ENCODE data around the gene TRMT1L.

TRMT1L gene

GRCh38 chr1:185170291-185170848 is 13.6 kb upstream of the TRMT1L start:
- no peaks in the 10 kb centered on the region for H3K27me3 ChIP-seq (ENCODE audit: insufficient read depth, low read length)
- no peaks in the 10 kb centered on the region for H3K9me3 ChIP-seq (ENCODE audit: insufficient read depth, low read depth, low read length)
- H3K4ac ChIP-seq (ENCODE audit: low read depth, low read length), result no peak overlapping the region
- no peak overlapping the region for H3K27ac ChIP-seq (ENCODE audit: low read depth, low read length)
- H3K36me3 ChIP-seq (ENCODE audit: control insufficient read depth in 1 of 2, insufficient read depth in 2 of 2, low read length in 2 of 2), result peaks cover 5 to 7% of the 10 kb centered on the region in 2 experiments
- H4K91ac ChIP-seq (ENCODE audit: low read depth, low read length), result no peak overlapping the region
- no peaks in the 10 kb centered on the region for H3K79me2 ChIP-seq (ENCODE audit: control insufficient read depth, insufficient read depth, low read length, poor library complexity)
- WGBS (ENCODE audit: extremely low coverage, insufficient coverage, insufficient read length), result no CpG with 5 or more reads among the region's 5 CpGs
- H3K4me2 ChIP-seq (ENCODE audit: low read length), result peak overlapping the region; percentile 59
- peak overlapping the region; percentile 91 for H2BK12ac ChIP-seq (ENCODE audit: low read length)
- H2BK5ac ChIP-seq (ENCODE audit: low read depth, low read length, poor library complexity), result peak overlapping the region; percentile 40
- H3K23ac ChIP-seq (ENCODE audit: low read length), result no peak overlapping the region
- H3K4me3 ChIP-seq (ENCODE audit: low read depth, low read length), result no peak overlapping the region
- H4K8ac ChIP-seq (ENCODE audit: low read depth, low read length), result peak overlapping the region; percentile 77
- H2BK120ac ChIP-seq (ENCODE audit: insufficient read depth, low read length, poor library complexity), result peak overlapping the region; percentile 60
- peak overlapping the region; percentile 90 for H2AFZ ChIP-seq (ENCODE audit: insufficient read depth, low read length, poor library complexity)
- no peaks in the 10 kb centered on the region for H3K79me1 ChIP-seq (ENCODE audit: low read length)
- H3K9ac ChIP-seq (ENCODE audit: low read length), result no peak overlapping the region
- peak overlapping the region; percentile 78 for H3K18ac ChIP-seq (ENCODE audit: low read length)
- no peak overlapping the region for H2AK5ac ChIP-seq (ENCODE audit: low read length)
- peak overlapping the region; percentile 74 for H3K14ac ChIP-seq (ENCODE audit: low read length)
- peak overlapping the region; percentile 90 for H4K12ac ChIP-seq (ENCODE audit: low read depth, low read length)
- DNase-seq, result peak; percentile 11 to 67
- no peaks in the 10 kb centered on the region for H3K4me1 ChIP-seq (ENCODE audit: control insufficient read depth in 1 of 2, insufficient read depth in 2 of 2, low read length in 2 of 2)

GRCh38 chr1:185166106-185166505 is 9.4 kb upstream of the TRMT1L start:
- Histone ChIP-seq H4K12ac (ENCODE audit: low read depth, low read length) (no peak overlapping the region), H3K18ac (ENCODE audit: low read length) (no peak overlapping the region), H3K36me3 (ENCODE audit: control insufficient read depth in 1 of 2, insufficient read depth in 2 of 2, low read length in 2 of 2) (peaks cover 2 to 5% of the 10 kb centered on the region in 2 experiments), H3K27me3 (ENCODE audit: insufficient read depth, low read length) (no peaks in the 10 kb centered on the region), H3K4me3 (ENCODE audit: low read depth, low read length) (no peak overlapping the region), H3K9ac (ENCODE audit: low read length) (no peak overlapping the region), H3K4me1 (ENCODE audit: control insufficient read depth in 1 of 2, insufficient read depth in 2 of 2, low read length in 2 of 2) (no peaks in the 10 kb centered on the region), H3K4ac (ENCODE audit: low read depth, low read length) (no peak overlapping the region), H2AFZ (ENCODE audit: insufficient read depth, low read length, poor library complexity) (no peak overlapping the region), H3K79me2 (ENCODE audit: control insufficient read depth, insufficient read depth, low read length, poor library complexity) (no peaks in the 10 kb centered on the region), H2BK12ac (ENCODE audit: low read length) (no peak overlapping the region), H3K4me2 (ENCODE audit: low read length) (no peak overlapping the region), H3K9me3 (ENCODE audit: insufficient read depth, low read depth, low read length) (no peaks in the 10 kb centered on the region), H2AK5ac (ENCODE audit: low read length) (no peak overlapping the region), H3K23ac (ENCODE audit: low read length) (no peak overlapping the region), H4K91ac (ENCODE audit: low read depth, low read length) (no peak overlapping the region), H4K8ac (ENCODE audit: low read depth, low read length) (no peak overlapping the region), H2BK5ac (ENCODE audit: low read depth, low read length, poor library complexity) (no peak overlapping the region), H3K27ac (ENCODE audit: low read depth, low read length) (no peak overlapping the region), H3K14ac (ENCODE audit: low read length) (no peak overlapping the region), H3K79me1 (ENCODE audit: low read length) (no peaks in the 10 kb centered on the region), H2BK120ac (ENCODE audit: insufficient read depth, low read length, poor library complexity) (no peak overlapping the region)
- no CpG with 5 or more reads among the region's 1 CpG for WGBS (ENCODE audit: extremely low coverage, insufficient coverage, insufficient read length)
- no peak for DNase-seq

DNA sequence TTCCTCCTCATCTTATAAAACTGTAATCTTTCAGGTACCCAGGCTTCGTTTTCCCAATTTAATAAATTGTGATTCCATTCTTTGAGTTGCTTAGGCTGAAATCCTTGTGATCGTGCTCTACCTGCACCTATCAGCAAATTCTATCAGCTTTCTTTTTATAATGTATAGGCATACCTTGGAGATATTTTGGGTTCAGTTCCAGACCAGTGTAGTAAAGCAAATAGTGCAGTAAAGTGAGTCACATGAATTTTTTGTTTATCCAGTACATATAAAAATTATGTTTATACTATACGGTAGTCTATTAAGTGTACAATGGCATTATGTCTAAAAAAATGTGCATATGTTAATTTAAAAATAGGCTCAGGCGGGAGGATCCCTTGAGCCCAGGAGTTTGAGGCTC is 5.7 kb upstream of the TRMT1L start:
- no peak overlapping the region for H3K9ac ChIP-seq (ENCODE audit: low read length)
- H3K36me3 ChIP-seq (ENCODE audit: control insufficient read depth in 1 of 2, insufficient read depth in 2 of 2, low read length in 2 of 2), result peaks cover 2 to 5% of the 10 kb centered on the region in 2 experiments
- H2BK12ac ChIP-seq (ENCODE audit: low read length), result no peak overlapping the region
- no CpG with 5 or more reads among the region's 4 CpGs for WGBS (ENCODE audit: extremely low coverage, insufficient coverage, insufficient read length)
- no peak overlapping the region for H3K4ac ChIP-seq (ENCODE audit: low read depth, low read length)
- H3K23ac ChIP-seq (ENCODE audit: low read length), result no peak overlapping the region
- no peaks in the 10 kb centered on the region for H3K27me3 ChIP-seq (ENCODE audit: insufficient read depth, low read length)
- no peak overlapping the region for H3K4me2 ChIP-seq (ENCODE audit: low read length)
- H3K4me3 ChIP-seq (ENCODE audit: low read depth, low read length), result no peak overlapping the region
- H3K9me3 ChIP-seq (ENCODE audit: insufficient read depth, low read depth, low read length), result no peaks in the 10 kb centered on the region
- no peak overlapping the region for H3K14ac ChIP-seq (ENCODE audit: low read length)
- no peak overlapping the region for H2AK5ac ChIP-seq (ENCODE audit: low read length)
- H4K8ac ChIP-seq (ENCODE audit: low read depth, low read length), result no peak overlapping the region
- DNase-seq, result no peak
- no peaks in the 10 kb centered on the region for H3K4me1 ChIP-seq (ENCODE audit: control insufficient read depth in 1 of 2, insufficient read depth in 2 of 2, low read length in 2 of 2)
- no peak overlapping the region for H2BK120ac ChIP-seq (ENCODE audit: insufficient read depth, low read length, poor library complexity)
- no peak overlapping the region for H4K12ac ChIP-seq (ENCODE audit: low read depth, low read length)
- H2BK5ac ChIP-seq (ENCODE audit: low read depth, low read length, poor library complexity), result no peak overlapping the region
- no peak overlapping the region for H3K27ac ChIP-seq (ENCODE audit: low read depth, low read length)
- peaks cover 5% of the 10 kb centered on the region for H3K79me1 ChIP-seq (ENCODE audit: low read length)
- H2AFZ ChIP-seq (ENCODE audit: insufficient read depth, low read length, poor library complexity), result no peak overlapping the region
- no peak overlapping the region for H4K91ac ChIP-seq (ENCODE audit: low read depth, low read length)
- peaks cover under 1% of the 10 kb centered on the region for H3K79me2 ChIP-seq (ENCODE audit: control insufficient read depth, insufficient read depth, low read length, poor library complexity)
- no peak overlapping the region for H3K18ac ChIP-seq (ENCODE audit: low read length)

GRCh38 chr1:185159966-185160365 is 3.2 kb upstream of the TRMT1L start:
- Histone ChIP-seq H3K23ac (ENCODE audit: low read length) (no peak overlapping the region), H3K27me3 (ENCODE audit: insufficient read depth, low read length) (no peaks in the 10 kb centered on the region), H3K9ac (ENCODE audit: low read length) (no peak overlapping the region), H3K27ac (ENCODE audit: low read depth, low read length) (no peak overlapping the region), H4K12ac (ENCODE audit: low read depth, low read length) (no peak overlapping the region), H3K36me3 (ENCODE audit: control insufficient read depth in 1 of 2, insufficient read depth in 2 of 2, low read length in 2 of 2) (peaks cover 0 to 2% of the 10 kb centered on the region in 2 experiments), H3K79me1 (ENCODE audit: low read length) (peaks cover 14% of the 10 kb centered on the region), H2AK5ac (ENCODE audit: low read length) (no peak overlapping the region), H3K18ac (ENCODE audit: low read length) (no peak overlapping the region), H2BK5ac (ENCODE audit: low read depth, low read length, poor library complexity) (no peak overlapping the region), H3K4me3 (ENCODE audit: low read depth, low read length) (no peak overlapping the region), H4K91ac (ENCODE audit: low read depth, low read length) (no peak overlapping the region), H3K9me3 (ENCODE audit: insufficient read depth, low read depth, low read length) (no peaks in the 10 kb centered on the region), H3K14ac (ENCODE audit: low read length) (no peak overlapping the region), H3K4me1 (ENCODE audit: control insufficient read depth in 1 of 2, insufficient read depth in 2 of 2, low read length in 2 of 2) (no peaks in the 10 kb centered on the region), H2AFZ (ENCODE audit: insufficient read depth, low read length, poor library complexity) (no peak overlapping the region), H2BK120ac (ENCODE audit: insufficient read depth, low read length, poor library complexity) (no peak overlapping the region), H2BK12ac (ENCODE audit: low read length) (no peak overlapping the region), H3K79me2 (ENCODE audit: control insufficient read depth, insufficient read depth, low read length, poor library complexity) (peaks cover 10% of the 10 kb centered on the region), H3K4ac (ENCODE audit: low read depth, low read length) (no peak overlapping the region), H3K4me2 (ENCODE audit: low read length) (no peak overlapping the region), H4K8ac (ENCODE audit: low read depth, low read length) (no peak overlapping the region)
- no peak for DNase-seq
- WGBS (ENCODE audit: extremely low coverage, insufficient coverage, insufficient read length), result no CpG with 5 or more reads among the region's 3 CpGs
